GM21515 (cell line): ENCODE measurements around the gene CHRM1.

ENCODE experiments used
- ATAC-seq: cut with Tn5 transposase; IDR thresholded peaks from one replicate; pipeline ENCODE4 v1.9.1; 2021; ENCODE audit not compliant: unreplicated experiment

Gene CHRM1

DNA sequence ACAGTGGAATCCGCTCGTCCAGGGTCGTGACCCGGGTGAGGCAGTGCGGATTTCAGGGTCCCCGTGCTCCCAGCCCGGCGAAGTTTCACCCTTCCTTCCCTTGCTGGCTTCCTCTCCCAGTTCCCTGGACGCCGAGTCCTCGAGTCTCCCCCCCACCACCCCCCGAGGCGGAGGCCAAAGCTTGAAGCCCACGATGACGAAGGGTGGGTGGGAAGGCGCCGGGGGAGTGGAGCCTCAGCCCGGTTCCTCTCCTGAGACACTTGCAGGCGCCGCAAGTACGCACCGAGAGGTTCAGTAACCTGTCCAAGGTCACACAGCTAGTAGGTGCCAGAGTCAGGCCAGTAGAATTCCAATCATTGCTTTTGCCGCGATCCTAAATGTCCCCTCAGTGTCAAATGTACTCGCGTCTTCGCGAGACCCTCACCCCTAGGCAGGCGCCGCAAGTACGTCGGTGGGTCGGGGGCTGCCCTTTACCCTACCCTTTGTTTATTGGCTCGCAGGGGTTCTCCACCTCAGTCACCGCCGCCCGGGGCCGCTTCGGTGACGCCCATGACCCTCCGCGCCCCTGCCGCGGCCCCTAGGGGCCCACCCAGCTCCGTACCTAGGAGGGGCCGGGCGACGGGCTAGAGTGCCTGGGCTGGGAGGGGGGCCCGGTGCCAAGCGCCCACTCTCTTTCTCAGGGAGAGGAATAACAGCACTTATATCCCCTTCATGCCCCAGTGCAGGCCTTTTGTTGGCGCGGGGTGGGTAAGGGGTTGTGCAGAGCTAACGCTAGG lies 5.7 kb upstream of the CHRM1 start:
- ATAC-seq: no peak

DNA sequence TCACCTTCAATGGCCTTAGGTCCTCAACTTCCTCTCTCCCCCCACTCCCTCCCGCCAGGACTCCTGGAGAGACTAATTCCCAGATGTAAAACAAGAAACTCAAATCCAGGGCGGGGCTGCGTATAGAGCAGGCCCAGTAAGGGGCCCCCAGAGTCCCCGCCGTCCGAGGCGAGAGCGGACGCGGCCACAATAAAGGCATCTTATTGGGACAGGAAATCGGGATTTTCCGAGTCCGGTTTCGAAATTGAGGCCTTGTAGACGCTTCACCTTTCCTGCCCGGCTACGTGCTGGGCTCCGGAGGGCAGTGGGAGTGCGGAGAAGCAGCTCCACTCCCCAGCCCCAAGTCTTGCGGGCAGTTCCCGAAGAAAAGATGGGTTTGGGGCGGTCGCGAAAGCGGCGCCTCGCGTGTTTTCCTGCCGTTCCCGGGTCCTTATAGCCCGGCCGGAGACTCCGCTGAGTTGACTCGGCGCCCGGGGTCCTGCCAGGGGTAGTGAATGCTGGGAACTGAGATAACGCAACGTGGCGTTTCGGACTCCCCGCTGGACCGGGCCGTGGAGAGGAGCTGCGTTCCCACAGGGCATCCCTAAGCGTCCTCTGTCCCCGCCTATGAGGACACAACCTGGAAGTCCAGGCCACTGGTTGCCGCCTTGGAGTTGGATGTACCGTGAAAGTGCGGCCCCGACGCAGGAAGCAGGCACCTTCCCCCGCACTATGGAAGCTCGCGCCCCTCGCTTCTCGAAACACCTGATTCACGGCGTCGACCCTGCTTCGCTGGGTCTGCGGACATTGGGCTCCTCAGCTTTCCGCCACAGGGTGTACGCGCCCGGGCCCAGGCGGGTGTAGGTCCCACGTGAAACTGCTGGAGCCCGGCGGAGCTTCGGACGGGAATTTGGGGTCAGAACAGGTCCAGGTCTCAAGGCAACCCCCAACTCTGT lies 4.8 kb upstream of the CHRM1 start:
- ATAC-seq: no peak

DNA sequence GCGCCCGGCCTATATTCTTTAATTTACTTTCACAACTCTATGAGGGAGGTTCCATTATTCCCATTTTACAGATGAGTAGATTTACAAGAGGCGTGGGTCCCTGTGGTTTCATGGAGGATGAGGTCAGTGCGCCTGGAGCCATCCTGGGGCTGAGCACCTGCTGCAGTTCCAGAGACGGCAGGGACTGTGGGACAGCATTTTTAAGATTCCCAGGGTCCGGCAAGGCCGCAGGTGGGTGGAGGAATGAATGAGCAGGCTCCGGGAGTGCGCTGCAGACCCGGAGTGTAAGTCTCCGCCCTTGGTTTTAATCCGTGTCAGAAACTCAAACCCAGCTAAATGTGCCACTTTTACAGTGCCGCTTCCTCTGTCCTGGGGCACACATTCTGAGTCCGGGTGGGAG lies 4.1 kb upstream of the CHRM1 start:
- ATAC-seq: no peak

DNA sequence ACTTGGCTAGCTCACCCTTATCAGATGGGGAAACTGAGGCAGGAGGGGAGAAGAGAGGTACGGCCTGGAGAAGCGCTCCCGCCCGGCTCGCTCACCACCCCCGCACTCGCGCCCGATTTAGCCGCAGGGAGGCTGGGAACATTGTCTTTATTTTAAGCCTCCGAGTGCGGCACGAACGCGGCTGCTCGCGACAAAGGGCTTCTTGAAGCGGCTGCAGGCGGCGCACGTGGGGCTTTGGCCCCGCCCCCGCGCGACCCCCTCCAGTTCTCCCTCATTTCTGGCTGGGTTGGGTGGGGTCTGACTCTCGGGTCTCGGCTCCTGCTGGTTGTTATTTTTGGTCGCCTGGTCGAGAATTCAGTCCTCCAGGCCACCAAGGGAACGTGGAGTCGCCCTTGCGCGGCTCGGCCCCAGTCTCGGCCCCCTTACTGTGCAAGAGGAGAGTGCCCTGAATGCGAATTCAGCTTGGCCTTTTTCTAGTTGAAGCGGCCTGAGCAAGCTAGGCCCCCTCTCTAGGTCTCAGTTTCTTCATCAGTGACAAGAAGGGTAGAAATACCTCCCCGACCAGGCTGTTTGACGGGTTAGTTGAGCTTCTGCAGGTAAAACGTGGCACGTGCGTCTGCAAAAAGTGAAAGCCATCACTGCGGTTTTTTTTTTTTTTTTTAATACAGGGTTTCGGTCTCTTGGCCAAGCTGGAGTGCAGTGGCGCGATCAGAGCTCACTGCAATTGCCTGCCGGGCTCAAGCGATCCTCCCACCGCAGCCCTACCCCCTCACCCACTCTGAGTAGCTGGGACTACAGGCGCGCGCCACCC lies 2.6 kb upstream of the CHRM1 start:
- ATAC-seq: no peak

DNA sequence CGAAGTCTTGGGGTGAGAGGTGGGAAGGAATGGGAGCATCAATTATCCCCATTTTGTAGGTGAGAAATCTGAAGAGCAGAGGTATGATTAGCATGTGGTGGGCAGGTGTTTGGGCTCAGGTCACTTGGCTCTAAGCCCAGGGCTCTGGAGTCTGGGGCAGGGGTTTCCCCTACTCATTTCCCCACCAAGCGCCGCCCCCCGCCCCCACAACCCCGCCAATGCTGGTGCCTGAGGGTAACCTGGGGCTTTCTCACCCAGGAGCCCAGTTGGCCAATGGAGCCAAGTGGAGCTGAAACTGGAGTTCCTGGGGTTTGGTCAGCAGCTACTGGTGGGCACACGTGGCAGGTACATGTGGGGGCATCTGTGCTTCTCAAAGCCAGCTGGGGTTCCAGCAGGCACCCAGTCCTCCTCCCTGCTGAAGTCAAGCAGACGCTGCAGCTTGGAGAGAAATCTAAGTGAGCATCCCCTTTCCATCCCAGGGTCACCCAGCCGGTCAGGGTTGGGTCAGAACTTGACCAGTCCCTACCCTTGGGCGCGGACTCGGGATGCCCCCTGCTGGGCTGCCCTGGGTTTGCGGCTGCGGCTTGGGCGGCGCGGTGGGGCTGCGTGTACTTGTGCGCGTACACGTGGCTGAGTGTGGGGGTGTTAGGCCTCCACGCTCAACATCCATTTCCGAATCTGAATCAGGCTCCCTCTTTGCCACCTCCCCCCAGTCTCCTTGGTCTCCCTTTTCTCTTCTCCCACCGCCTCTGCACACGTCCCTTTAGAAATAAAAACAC lies 1.7 kb upstream of the CHRM1 start:
- no peak for ATAC-seq

DNA sequence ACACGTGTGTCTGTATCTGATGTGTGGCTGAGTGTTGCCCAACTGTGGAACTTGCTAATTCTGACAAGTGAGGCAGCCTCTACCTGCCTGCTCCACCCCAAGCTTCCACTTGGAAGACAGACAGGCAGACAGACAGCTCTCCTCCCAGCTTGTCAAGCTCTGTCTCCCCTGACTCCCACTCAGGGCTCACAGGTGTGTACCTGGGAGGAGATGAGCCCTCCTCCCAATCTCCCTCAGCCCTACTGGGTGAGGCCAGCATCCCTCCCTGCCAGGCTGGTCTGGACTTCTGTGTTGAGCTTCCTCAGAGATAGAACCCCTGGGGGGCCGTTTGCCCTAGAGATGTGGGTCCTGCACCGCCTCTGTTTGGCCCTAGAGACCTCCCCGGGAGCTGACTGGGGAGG lies 1.0 kb upstream of the CHRM1 start:
- ATAC-seq: no peak

DNA sequence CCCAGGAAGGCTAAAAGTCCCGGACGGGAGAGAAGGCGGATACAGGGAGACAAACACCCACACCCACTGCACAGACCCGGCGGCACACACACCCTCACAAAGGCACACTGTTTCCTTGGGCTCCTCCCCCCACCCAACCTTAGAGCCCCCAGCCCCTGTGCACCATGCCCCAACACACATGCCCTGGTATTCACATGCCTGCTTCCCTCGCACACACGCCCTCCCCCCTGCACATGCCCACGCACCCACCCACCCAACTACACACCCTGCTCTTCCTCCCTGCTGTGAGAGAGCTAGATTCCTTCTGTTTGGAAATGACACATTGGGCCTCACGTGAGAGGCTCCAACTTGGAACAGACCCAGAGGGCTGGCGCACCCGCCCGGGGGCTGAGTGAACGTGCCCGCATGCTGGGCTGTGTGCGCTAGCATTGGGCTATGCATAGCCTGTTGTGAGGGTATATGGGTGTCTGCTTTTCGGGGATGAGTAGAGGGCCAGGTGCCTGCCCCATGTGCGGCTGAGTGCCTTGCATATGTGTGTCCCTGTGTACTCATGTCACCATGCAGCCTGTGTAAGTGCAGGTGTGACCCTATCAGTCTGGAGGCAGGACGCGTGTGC lies 518 bp upstream of the CHRM1 start:
- ATAC-seq: no peak

DNA sequence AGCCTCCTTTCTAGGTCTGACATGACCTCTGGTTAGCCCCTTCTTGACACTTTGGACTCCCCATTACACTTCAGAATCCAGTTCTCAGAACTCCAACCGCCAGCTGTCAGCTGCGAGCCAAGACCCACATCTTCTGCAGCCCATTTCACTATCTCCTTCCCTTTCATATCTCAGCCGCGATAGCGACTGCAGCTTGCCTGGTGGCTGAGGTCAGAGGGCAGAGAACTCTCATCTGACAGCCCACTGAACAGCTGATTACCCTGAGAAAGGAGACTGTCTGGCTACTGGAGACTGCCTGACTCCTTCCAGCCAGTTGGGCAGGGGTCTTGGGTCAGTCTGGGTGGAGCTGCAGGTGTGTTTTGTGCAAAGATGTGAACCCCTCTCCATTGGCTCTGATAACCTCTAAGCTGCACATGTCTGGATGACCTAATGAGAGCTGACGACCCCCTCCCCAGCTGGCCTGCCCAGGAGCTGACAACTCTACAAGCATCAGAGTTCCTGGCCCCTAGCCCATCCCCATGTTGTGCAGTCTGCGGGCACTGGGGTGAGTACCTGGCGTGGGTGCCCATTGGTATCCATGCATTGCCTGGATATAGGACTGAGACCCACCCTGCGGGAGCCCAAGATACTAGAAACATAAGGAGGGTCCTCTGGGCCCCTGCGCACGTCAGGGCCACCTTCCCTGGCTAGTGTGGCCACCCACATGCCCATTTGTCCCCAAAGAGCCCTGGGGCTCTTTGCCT lies 1.1 kb downstream of the CHRM1 start:
- no peak for ATAC-seq

DNA sequence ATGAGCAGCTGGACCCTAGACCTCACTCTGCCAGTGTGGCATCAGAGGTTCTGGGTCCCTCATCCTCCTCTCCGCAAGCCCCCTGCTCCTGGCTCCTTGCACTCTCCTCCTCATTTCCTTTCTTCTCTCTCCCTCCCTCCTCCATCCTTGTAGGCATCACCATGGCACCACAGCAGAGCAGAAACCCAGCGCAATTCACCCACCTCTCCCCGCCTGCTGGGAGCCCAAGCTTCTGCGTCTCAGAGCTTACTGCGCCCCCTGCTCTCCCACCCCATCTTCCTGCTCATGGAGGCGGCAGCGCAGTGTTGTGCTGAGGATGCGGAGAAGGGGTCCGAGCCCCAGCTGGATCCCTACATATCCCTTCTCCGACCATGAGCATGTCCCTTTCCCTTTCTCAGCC lies 1.7 kb downstream of the CHRM1 start:
- no peak for ATAC-seq

DNA sequence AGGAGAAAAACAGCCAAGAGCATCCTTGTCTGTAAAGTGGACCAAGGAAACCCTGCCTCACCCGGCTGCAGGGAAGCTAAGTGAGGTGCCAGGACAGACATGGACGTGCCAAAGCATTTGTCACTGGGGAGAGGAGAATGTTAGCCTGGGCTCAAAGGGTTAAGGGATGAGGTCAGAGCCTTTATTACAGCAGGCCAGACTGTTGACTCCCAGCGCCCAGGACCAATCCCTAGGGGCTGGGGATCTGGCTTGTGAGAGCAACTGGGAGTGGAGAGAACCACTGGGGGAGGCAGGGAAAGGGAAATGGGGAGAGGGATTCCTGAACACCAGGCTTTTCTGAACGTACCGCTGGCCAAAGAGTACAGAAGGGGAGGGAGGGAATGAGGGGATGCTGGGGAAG lies 2.6 kb downstream of the CHRM1 start:
- no peak for ATAC-seq

DNA sequence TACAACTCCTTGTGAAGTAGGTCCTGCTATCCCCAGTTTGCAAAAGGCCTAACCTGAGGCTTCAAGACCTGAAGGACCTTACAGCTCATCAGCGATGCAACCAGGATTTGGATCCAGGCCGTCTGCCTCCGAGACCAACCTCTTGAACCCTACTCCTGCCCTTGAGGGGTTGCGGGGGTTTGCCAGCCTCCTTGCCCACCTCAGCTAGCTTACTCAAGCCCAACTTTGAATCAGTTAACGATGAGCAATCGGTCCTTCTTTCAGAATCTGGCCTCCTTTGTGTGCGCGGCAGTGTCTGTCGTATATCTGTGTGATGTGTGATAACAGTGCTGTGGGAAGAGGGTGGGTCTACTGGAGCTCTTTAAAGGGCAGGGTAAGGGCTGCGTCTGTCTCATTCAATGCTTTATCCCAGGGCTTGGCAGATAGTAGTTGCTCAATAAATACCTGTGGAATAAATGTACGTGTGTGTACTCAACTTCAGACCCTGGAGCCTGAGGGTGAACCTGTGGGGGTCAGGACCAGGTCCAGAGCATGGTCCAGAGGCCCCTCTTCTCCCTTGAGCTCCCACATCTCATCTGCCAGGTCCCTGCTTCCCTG lies 3.2 kb downstream of the CHRM1 start:
- no peak for ATAC-seq

DNA sequence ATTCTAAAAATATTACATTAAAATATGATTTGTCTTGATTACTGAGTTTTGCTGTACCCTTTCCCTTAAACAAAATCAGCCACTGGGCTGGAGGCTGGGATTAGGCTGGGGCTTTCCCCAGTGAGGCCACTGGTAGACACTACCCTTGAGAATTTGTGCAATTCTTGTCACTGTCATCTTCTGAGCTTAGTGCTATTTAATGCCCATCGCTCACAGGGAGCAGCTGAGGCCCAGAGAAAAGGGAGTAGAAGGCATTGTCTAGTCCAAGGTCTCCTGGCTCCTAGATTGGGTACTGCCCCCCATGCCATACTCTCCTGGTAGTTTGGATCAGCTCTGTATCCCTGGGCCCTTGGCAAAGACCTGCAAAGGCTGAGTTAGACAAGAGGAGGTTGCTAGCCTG lies 6.7 kb downstream of the CHRM1 start:
- ATAC-seq: no peak

DNA sequence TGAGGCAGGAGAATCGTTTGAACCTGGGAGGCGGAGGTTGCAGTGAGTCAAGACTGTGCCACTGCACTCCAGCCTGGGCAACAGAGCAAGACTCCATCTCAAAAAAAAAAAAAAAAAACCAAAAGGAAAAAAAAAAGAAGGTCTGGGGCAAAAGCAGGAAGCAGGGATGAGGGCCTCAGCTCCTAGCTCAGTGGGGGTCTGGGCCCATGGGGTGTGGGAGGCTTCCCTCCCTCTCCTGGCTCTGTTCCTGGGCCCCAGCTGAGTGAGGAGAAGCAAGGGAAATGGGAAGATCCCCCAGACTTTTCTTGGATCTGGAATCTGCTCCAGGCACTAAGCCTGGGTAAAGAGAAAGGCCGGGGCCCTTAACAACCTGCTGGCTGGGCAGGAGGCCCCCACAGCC lies 8.9 kb downstream of the CHRM1 start:
- no peak for ATAC-seq

DNA sequence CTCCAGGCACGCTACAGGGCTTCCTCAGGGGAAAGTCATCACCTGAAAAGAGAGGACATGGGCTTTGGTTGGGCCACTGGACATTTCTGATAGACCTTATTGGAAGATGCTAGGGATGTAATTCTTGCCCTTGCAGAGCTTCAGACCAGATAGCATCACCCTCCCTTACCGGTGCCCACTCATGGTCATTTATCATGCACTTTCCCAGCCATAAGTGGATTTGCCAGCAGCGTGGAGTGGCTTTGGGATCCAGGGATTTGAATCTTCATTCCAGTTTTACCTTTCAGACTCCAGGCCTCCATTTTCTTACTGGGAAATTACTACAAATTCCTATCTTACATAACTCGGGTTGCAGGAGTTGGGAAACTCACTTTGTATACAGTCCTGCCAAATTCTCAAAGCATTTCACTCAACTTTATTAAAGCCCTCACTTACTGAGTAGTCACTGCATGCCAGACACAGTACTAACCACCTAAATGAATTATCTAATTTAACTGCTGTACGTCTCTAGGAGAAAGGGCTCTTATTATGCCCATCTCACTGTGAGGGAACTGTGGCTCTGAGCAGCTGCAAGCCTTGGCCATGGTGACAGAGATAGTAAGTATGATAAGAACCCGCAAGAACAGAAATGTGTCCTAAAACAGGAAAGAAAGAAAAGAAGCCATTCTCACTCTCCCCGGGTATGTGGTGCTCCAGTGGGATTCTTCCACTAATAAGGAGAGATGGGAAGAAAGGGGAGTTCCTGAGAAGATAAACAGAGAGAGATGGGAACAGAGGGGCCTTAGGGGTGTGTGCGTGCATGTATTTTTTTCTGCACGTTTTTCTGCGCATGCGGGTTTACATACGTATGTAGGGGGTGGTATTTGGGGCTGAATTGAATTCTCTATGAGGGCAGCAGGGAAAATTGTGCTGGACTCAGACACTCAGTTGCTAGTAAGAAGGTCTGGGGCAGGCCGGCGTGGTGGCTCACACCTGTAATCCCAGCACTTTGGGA lies 9.7 kb downstream of the CHRM1 start:
- ATAC-seq: no peak

DNA sequence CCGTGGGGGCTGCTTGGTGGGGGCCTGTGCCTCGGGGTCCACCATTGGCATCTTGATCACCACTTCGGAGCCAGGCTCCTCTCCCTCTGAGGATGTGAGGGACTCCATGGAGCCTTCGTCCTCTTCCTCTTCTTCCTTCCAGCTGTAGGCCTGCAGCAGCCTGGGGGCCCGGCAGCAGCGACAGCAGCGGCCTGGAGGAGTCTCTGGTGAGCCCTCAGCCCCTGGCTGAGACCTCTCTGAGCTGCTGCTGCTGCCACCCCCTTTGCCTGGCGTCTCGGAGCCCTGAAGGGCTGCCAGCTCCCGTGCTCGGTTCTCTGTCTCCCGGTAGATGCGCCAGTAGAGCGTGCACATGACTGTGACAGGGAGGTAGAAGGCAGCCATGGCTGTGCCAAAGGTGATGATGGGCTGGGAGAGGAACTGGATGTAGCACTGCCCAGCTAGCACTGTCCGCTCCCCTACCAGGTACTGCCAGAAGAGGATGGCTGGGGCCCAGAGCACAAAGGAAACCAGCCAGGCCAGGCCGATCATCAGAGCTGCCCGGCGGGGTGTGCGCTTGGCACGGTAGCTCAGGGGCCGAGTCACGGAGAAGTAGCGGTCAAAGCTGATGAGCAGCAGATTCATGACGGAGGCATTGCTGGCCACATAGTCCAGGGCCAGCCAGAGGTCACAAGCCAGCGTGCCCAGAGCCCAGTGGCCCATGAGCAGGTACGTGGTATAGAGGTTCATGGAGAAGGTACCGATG lies 10.9 kb downstream of the CHRM1 start:
- no peak for ATAC-seq

DNA sequence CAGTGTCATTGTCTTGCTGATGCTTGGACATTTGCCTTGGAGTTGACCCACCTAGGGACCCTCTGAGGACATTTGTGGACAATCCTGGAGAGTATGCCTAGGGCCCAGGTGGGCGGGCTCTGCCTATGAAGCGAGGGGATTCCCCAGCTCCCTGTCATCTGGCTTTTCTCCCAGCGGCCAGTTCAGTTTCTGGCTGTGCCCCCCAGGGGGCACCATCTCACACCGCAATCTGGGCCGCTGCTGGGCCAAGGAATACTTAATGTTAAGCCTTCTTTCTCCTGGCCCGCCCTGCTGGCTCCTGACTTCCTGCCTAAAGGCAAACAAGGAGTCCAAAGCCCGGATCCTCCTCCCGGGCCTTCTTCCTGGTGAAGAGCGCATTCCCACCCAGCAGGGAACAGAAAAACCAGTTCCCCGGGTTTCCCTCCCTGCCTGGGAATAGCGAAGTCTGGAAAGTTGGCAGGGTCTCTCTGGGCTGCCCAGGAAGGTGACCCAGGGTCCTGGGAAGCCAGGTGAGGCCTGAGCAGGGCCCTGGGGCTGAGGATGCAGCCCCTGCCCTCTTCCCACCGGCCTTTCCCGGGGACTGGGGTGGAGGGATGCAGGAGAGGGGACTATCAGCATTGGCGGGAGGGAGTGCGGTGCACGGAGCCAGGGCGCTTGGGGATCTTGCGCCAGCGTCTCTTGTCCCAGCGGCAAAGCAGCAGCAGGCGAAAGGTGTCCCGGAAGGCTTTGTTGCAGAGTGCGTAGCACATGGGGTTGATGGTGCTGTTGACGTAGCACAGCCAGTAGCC lies 11.9 kb downstream of the CHRM1 start:
- no peak for ATAC-seq
